Suprapubic skin (tissue), 4 donors: Measurements from ENCODE around the gene SYPL2. TPM values are rescaled to one million over a fixed set of nuclear protein-coding genes. Genes with fewer than 3 reads are reported as not detected.

Source experiments
- DNase-seq, 2 donors: peaks; one replicate each; pipeline ENCODE4 v3.0.0-alpha.2; 2019; ENCODE audit warnings: low spot score in 2 of 2
- H3K27ac ChIP-seq: fragments of 200-600 bp; sonication (generic); one replicate; pipeline ENCODE4 v1.5.1; 2019
- H3K27me3 ChIP-seq: fragments of 200-600 bp; sonication (generic); one replicate; pipeline ENCODE4 v1.5.1; 2019
- H3K36me3 ChIP-seq: fragments of 200-600 bp; sonication (generic); one replicate; pipeline ENCODE4 v1.5.1; 2019
- H3K4me1 ChIP-seq: fragments of 200-600 bp; sonication (generic); one replicate; pipeline ENCODE4 v1.5.1; 2019
- H3K4me3 ChIP-seq: fragments of 200-600 bp; sonication (generic); one replicate; pipeline ENCODE4 v1.5.1; 2019; ENCODE audit warnings: mild to moderate bottlenecking
- H3K9me3 ChIP-seq: fragments of 200-600 bp; sonication (generic); one replicate; pipeline ENCODE4 v1.5.1; 2019
- EP300 ChIP-seq: sonication (generic); formaldehyde crosslinking; IDR thresholded peaks from one replicate; pipeline ENCODE4 v1.6.1; 2017; ENCODE audit warnings: antibody characterized with exemption
- POLR2A ChIP-seq, 2 donors: fragments of 450-650 bp; IDR thresholded peaks; one replicate each; pipeline ENCODE4 v1.6.1; 2017; ENCODE audit warnings: antibody characterized with exemption in 2 of 2, mild to moderate bottlenecking in 2 of 2, moderate library complexity in 2 of 2
- POLR2AphosphoS5 ChIP-seq, 3 donors: sonication (generic); formaldehyde crosslinking; IDR thresholded peaks; one replicate each; pipeline ENCODE4 v1.6.1; 2017; ENCODE audit warnings: antibody characterized with exemption in 3 of 3
- WGBS: methylation state at CpG from one replicate; pipeline ENCODE4 v1.1.5; 2018; 5-methylcytosine and 5-hydroxymethylcytosine counted together
- total RNA-seq, 4 donors: library from RNA; depleted of rRNA; stranded (reverse); fragments of >200 nt; gene quantifications; one replicate each; pipeline ENCODE4 v1.1.0, GENCODE V29; 2016
- TF ChIP-seq, protein P1 (sequence below), 2 donors: fragments of 200-600 bp in 1 of 2; fragments of 450-650 bp in 1 of 2; sonication (generic) in 1 of 2; IDR thresholded peaks; one replicate each; pipeline ENCODE4 v1.5.1; 2016 to 2019; ENCODE audit warnings: antibody characterized with exemption in 2 of 2, mild to moderate bottlenecking in 1 of 2, moderate library complexity in 1 of 2

SYPL2 gene
- total RNA-seq, 4 donors from 2014 or later = 0.23 to 2.1 (median 0.34) TPM; not detected in 1

DNA sequence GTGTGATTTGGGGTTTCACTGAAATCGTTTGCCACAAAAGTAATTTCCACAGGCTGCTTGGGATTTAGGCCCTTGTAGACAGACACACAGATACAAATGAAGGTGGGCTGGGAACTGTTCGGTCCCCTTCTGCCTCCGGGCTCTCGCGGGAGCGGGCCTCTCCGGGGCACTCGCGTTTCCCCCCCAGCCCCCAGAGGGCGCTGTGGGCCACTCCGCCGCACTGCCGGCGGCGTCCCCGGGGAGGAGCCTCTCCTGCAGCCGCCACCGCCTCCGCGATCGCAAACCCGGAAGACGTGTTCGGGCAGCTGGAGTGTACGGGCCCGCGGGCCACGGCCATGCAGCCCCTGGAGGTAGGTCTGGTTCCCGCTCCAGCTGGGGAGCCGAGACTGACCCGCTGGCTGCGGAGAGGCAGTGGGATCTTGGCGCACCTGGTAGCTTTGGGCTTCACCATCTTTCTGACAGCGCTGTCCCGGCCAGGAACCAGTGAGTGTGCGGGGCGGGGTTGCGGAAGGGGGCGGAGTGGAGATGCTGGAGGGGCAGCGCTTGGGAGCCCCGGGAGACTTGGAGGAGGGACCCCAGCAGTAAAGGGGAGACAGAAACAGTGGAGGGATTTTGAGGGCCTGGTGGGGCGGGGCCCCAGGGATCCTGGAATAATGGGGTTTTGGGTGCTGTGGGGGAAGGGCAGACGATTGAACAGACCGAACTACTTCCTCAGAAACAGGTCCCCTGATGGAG lies 27.6 kb downstream of the SYPL2 start, which contains the start of gene CYB561D1:
CYB561D1 (plus strand) TSS at position 290 of the 735 bp plus-strand sequence; CDS start at position 336, 46 bp downstream.
- Histone ChIP-seq H3K9me3 (no peaks in the 10 kb centered on the region), H3K27me3 (no peaks in the 10 kb centered on the region), H3K36me3 (peaks cover 35% of the 10 kb centered on the region), H3K4me1 (peaks cover 55% of the 10 kb centered on the region), H3K4me3 (peak within 1 kb of the TSS; percentile 93), H3K27ac (peak within 1 kb of the TSS; percentile 81)
- DNase-seq = peak; percentile 89 to 93
- under 1% methylated on average over 42 of the region's 44 CpGs for WGBS
- TF ChIP-seq EP300 = no peak
- TF ChIP-seq, protein P1, sequence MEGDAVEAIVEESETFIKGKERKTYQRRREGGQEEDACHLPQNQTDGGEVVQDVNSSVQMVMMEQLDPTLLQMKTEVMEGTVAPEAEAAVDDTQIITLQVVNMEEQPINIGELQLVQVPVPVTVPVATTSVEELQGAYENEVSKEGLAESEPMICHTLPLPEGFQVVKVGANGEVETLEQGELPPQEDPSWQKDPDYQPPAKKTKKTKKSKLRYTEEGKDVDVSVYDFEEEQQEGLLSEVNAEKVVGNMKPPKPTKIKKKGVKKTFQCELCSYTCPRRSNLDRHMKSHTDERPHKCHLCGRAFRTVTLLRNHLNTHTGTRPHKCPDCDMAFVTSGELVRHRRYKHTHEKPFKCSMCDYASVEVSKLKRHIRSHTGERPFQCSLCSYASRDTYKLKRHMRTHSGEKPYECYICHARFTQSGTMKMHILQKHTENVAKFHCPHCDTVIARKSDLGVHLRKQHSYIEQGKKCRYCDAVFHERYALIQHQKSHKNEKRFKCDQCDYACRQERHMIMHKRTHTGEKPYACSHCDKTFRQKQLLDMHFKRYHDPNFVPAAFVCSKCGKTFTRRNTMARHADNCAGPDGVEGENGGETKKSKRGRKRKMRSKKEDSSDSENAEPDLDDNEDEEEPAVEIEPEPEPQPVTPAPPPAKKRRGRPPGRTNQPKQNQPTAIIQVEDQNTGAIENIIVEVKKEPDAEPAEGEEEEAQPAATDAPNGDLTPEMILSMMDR (IDR thresholded peaks at IDR 0.05) = peak; percentile 72 to 98
- peak in 1 of 3 donors; percentile 53 for TF ChIP-seq POLR2AphosphoS5 (IDR thresholded peaks at IDR 0.05)
- no peak for TF ChIP-seq POLR2A (IDR thresholded peaks at IDR 0.05)

DNA sequence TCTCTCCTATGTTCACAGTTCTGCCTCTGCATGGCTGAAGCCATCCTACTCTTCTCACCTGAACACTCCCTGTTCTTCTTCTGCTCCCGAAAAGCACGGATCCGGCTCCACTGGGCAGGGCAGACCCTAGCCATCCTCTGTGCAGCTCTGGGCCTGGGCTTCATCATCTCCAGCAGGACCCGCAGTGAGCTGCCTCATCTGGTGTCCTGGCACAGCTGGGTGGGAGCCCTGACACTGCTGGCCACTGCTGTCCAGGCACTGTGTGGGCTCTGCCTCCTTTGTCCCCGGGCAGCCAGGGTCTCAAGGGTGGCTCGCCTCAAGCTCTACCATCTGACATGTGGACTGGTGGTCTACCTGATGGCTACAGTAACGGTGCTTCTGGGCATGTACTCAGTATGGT lies 29.4 kb downstream of the SYPL2 start:
- no peak overlapping the region for H3K27ac ChIP-seq
- 88% methylated on average over 7 of the region's 7 CpGs for WGBS
- no peaks in the 10 kb centered on the region for H3K9me3 ChIP-seq
- H3K4me3 ChIP-seq = no peak overlapping the region
- H3K36me3 ChIP-seq = peaks cover 28% of the 10 kb centered on the region
- TF ChIP-seq EP300 (no peak), POLR2AphosphoS5 (IDR thresholded peaks at IDR 0.05) (no peak), POLR2A (IDR thresholded peaks at IDR 0.05) (no peak)
- TF ChIP-seq, protein P1 (IDR thresholded peaks at IDR 0.05) = no peak
- H3K27me3 ChIP-seq = no peaks in the 10 kb centered on the region
- DNase-seq = no peak
- H3K4me1 ChIP-seq = peaks cover 73% of the 10 kb centered on the region

DNA sequence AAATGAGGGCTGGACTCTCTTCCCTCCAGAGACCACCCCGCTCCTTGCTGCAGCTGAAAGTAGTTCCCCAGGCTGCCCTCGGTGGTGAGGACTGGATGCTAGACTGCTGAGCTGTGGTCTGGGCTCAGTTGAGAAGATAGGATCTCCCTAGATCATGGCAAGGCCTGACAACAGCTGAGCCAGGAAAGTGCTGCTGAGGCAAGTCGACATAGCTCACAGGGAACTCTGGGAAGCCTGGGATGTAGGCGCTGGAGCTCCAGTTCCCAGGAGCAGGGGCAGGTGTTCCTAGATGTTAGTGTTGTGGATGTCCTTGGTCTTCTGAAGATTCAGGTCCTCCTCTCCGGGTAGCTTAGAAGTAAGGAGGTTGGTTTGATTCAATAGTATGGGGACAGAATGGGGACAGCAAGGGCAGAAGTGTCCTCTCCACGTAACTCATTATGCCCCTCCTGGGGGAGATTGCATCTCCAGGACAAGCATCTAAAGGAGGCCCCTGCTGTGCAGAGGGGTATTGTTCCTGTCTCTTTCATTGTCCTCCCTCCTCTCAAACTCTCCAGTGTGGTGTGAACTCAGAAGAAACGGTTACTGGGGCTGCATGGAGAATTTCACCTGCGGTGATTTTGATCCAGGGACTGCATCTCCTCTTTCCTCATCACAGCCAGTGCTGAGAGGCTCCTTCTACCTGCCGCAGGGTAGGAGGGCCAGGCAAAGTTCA lies 31.3 kb downstream of the SYPL2 start:
- H3K9me3 ChIP-seq = no peaks in the 10 kb centered on the region
- no peak overlapping the region for H3K27ac ChIP-seq
- H3K36me3 ChIP-seq = peaks cover 28% of the 10 kb centered on the region
- no peak for DNase-seq
- no peaks in the 10 kb centered on the region for H3K27me3 ChIP-seq
- WGBS = 72% methylated on average over 7 of the region's 9 CpGs
- H3K4me3 ChIP-seq = no peak overlapping the region
- TF ChIP-seq POLR2AphosphoS5 (IDR thresholded peaks at IDR 0.05) (no peak), POLR2A (IDR thresholded peaks at IDR 0.05) (no peak), EP300 (no peak)
- TF ChIP-seq, protein P1 (IDR thresholded peaks at IDR 0.05) = no peak
- peaks cover 91% of the 10 kb centered on the region for H3K4me1 ChIP-seq

DNA sequence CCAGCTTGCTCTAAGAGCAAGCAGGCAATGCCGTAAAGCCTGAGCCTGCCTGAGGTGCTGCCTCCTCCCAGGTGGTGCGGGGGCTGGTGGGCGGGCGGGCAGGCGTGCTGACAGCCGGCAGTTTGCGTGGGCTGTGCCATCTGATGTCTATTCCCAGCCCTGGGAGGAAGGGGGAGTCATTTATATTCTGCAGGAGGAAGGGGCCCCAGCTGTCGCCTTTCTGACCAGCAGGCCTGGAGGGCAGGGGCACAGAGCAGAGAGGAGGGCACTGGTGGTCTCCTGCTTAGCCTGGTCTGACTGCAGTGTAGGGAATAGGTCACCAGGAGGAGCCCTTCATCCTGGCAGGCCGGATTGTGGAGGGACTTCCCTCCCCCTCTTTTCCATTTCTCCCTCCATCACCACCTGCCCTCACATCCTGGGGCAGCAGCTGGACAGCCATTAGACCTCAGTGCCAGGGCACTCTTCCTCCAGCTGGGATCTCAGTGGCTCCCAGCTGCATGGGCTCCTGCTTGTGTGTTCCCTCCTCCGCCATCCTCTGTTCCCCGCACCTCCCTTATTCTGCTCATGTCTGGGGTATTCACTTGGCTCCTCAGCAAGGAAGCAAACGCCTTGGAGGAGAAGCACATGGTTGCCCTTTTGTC lies 31.9 kb downstream of the SYPL2 start:
- no peak for DNase-seq
- no peaks in the 10 kb centered on the region for H3K27me3 ChIP-seq
- no peak for TF ChIP-seq POLR2AphosphoS5 (IDR thresholded peaks at IDR 0.05)
- TF ChIP-seq, protein P1 (IDR thresholded peaks at IDR 0.05) = peak in 1 of 2 donors; percentile 32
- peaks cover 28% of the 10 kb centered on the region for H3K36me3 ChIP-seq
- H3K4me3 ChIP-seq = no peak overlapping the region
- peak overlapping the region; percentile 32 for H3K27ac ChIP-seq
- 56% methylated on average over 5 of the region's 12 CpGs for WGBS
- peaks cover 89% of the 10 kb centered on the region for H3K4me1 ChIP-seq
- no peaks in the 10 kb centered on the region for H3K9me3 ChIP-seq

DNA sequence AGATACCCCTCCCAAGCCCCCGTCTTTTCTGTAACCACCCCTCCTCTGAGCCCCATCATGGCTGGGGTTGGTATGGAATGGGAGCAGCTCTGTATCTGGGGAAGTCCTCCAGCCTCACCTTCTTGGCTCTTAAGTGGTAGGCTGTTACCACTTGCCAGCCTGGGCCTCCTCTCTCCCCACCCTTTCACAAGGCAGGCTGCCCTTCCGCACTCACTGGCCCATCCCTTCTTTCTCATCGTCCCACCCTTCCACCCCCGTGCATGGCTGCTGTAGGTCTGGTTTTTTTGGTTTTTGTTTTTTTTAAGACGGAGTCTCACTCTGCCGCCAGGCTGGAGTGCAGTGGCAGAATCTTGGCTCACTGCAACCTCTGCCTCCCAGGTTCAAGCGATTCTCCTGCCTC lies 32.7 kb downstream of the SYPL2 start:
- Histone ChIP-seq H3K27me3 (no peaks in the 10 kb centered on the region), H3K27ac (peak overlapping the region; percentile 72), H3K36me3 (peaks cover 28% of the 10 kb centered on the region), H3K4me3 (no peak overlapping the region), H3K4me1 (peaks cover 91% of the 10 kb centered on the region), H3K9me3 (no peaks in the 10 kb centered on the region)
- no peak for TF ChIP-seq EP300
- TF ChIP-seq POLR2A (IDR thresholded peaks at IDR 0.05) = no peak
- no peak for TF ChIP-seq POLR2AphosphoS5 (IDR thresholded peaks at IDR 0.05)
- TF ChIP-seq, protein P1 (IDR thresholded peaks at IDR 0.05) = no peak
- 46% methylated on average over 7 of the region's 7 CpGs for WGBS
- DNase-seq = no peak
